Gastrocnemius medialis (tissue), 4 donors: ENCODE data around the gene SDF2L1. TPM values are rescaled to one million over a fixed set of nuclear protein-coding genes. Genes with fewer than 3 reads are reported as not detected.

Experiments used
- ATAC-seq, 2 donors: fragments of 150-250 bp; one replicate each; pipeline ENCODE4 v1.9.1; 2016
- DNase-seq, 2 donors: peaks; one replicate each; pipeline ENCODE4 v3.0.0-alpha.2; 2019
- H3K27ac ChIP-seq, 4 donors: fragments of 200-600 bp; sonication (generic); 1 replicate in 1 of 4; 2 replicates in 3 of 4; pipeline ENCODE4 v1.5.1; 2016 to 2018; ENCODE audit warnings: mild to moderate bottlenecking in 2 of 4, moderate library complexity in 1 of 4
- H3K27me3 ChIP-seq, 3 donors: fragments of 200-600 bp; sonication (generic) in 2 of 3; 1 replicate in 1 of 3; 2 replicates in 2 of 3; pipeline versions ENCODE4 v1.5.1 to v1.6.0; 2016 to 2019; ENCODE audit warnings: mild to moderate bottlenecking in 1 of 3, moderate library complexity in 1 of 3
- H3K36me3 ChIP-seq, 2 donors: fragments of 200-600 bp; sonication (generic) in 1 of 2; one replicate each; pipeline ENCODE4 v1.5.1; 2017 to 2018
- H3K4me1 ChIP-seq, 2 donors: fragments of 200-600 bp; sonication (generic) in 1 of 2; one replicate each; pipeline ENCODE4 v1.5.1; 2016 to 2017; ENCODE audit warnings: mild to moderate bottlenecking in 2 of 2
- H3K4me3 ChIP-seq, 4 donors: fragments of 200-600 bp; sonication (generic) in 3 of 4; 1 replicate in 1 of 4; 2 replicates in 3 of 4; pipeline ENCODE4 v1.5.1; 2016 to 2019; ENCODE audit warnings: mild to moderate bottlenecking in 2 of 4
- H3K9me3 ChIP-seq, 3 donors: fragments of 200-600 bp; sonication (generic) in 2 of 3; 1 replicate in 1 of 3; 2 replicates in 2 of 3; pipeline ENCODE4 v1.5.1; 2016 to 2019
- CTCF ChIP-seq, 5 experiments: fragments of 450-650 bp in 3 of 5; fragments of 200-600 bp in 2 of 5; sonication (generic) in 2 of 5; IDR thresholded peaks in 4 of 5; conservative IDR thresholded peaks in 1 of 5; 1 replicate in 4 of 5; 2 replicates in 1 of 5; pipeline ENCODE4 v1.5.1; 2016 to 2019; ENCODE audit warnings: antibody characterized with exemption in 5 of 5, mild to moderate bottlenecking in 3 of 5, moderate library complexity in 3 of 5
- POLR2A ChIP-seq, 2 donors: fragments of 450-650 bp; IDR thresholded peaks; one replicate each; pipeline ENCODE4 v1.6.1; 2017; ENCODE audit warnings: antibody characterized with exemption in 2 of 2, mild to moderate bottlenecking in 2 of 2, moderate library complexity in 2 of 2
- in situ Hi-C, 4 donors: fragments of 200-750 bp; cut with MboI; loops; one replicate each; pipeline versions ENCODE4 v1.15.0 to v1.8.0; 2017; ENCODE audit warnings: low sequenced_read_pairs in 4 of 4
- intact Hi-C: fragments of 100-400 bp; cut with DNase I; formaldehyde crosslinking; loops from one replicate; pipeline ENCODE4 v1.15.1; 2023; ENCODE audit warnings: low total_unique reads
- total RNA-seq, 4 donors: library from RNA; depleted of rRNA; stranded (reverse); fragments of >200 nt; gene quantifications; one replicate each; pipeline versions ENCODE4 v1.1.0 to v1.2.3, GENCODE V29; 2016

Gene SDF2L1
- total RNA-seq, 4 donors from 2014 or later, result 8.5 to 33.2 (median 23.3) TPM

GRCh38 chr22:21650823-21651520 lies 8.9 kb downstream of the SDF2L1 start:
- Histone ChIP-seq H3K4me3 (peak overlapping the region; percentile 58 to 83 (median 66)), H3K36me3 (no peaks in the 10 kb centered on the region), H3K4me1 (peaks cover 0 to 17% of the 10 kb centered on the region in 2 donors), H3K27me3 (no peaks in the 10 kb centered on the region), H3K9me3 (no peaks in the 10 kb centered on the region), H3K27ac (no peak overlapping the region)
- ATAC-seq, result no peak
- intact Hi-C loops (no loop called here), in situ Hi-C loops (no loop called here)
- TF ChIP-seq CTCF (IDR thresholded peaks at IDR 0.05 in 4 of 5, conservative IDR thresholded peaks at IDR 0.05 in 1 of 5) (no peak), POLR2A (IDR thresholded peaks at IDR 0.05) (no peak)
- no peak for DNase-seq

DNA sequence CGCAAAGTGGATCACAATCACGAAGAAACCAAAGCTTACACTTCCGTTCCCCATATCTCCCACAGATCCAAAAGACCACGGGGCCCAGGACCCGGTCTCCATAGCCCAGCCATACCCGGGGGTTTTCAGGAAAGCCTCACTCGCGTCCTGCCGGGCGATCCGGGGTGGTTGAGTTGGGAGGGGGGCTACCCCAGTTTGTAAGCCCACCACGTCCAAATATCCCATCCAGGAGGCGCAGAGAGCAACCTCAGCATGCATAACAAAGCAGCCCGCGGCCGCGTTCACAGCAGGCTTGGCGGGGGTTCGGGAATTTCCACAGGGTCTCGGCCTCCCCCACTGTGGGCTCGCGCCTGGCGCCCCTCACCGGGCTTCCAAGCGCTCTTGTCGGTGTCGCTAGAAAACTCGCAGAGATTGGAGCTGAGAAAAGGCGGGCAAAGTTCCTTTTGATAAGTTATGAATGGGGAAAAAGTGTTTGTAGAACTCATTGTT lies 9.5 kb downstream of the SDF2L1 start:
- intact Hi-C loops (no loop called here), in situ Hi-C loops (no loop called here)
- H3K9me3 ChIP-seq, result no peaks in the 10 kb centered on the region
- DNase-seq (no peak), ATAC-seq (no peak)
- H3K36me3 ChIP-seq, result no peaks in the 10 kb centered on the region
- peaks cover 0 to 17% of the 10 kb centered on the region in 2 donors for H3K4me1 ChIP-seq
- H3K27ac ChIP-seq, result peak overlapping the region in 1 of 4 donors; percentile 41
- no peak for TF ChIP-seq CTCF (IDR thresholded peaks at IDR 0.05 in 4 of 5, conservative IDR thresholded peaks at IDR 0.05 in 1 of 5)
- peaks cover 0 to 1% (median 1%) of the 10 kb centered on the region in 3 donors for H3K27me3 ChIP-seq
- H3K4me3 ChIP-seq, result peak overlapping the region; percentile 58 to 83 (median 66)

DNA sequence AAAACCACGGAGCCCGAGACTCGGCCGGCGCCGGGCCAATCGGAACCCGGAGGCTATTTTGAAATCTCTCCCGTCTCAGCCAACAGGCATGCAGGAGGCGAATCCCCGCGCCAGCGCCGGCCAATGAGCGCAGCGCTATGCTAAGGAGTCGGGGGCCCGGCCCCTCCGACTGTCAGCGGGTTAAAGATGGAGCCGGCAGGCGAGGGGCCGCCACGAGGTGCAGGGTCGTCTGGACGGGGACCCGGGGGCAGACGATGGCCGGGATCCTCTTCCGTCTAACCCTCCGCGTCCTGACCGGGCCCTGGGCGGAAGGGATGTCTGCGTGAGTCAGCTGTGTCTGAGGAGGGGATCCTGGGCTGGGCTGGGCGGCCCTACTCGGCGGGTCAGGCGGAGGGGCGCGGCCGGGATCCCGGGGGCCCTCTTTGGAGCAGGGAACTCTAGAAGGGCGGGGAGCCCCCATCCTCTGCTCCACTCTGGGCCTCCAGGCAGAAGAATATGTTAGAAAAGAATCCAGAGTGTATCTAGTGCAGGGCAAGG lies 10.0 kb downstream of the SDF2L1 start:
- H3K27me3 ChIP-seq, result peaks cover 4 to 7% (median 6%) of the 10 kb centered on the region in 3 donors
- no peak for TF ChIP-seq POLR2A (IDR thresholded peaks at IDR 0.05)
- no peak for TF ChIP-seq CTCF (IDR thresholded peaks at IDR 0.05 in 4 of 5, conservative IDR thresholded peaks at IDR 0.05 in 1 of 5)
- H3K36me3 ChIP-seq, result no peaks in the 10 kb centered on the region
- intact Hi-C loops, result no loop called here
- DNase-seq (peak; percentile 75 to 78), ATAC-seq (peak; percentile 94 to 95)
- no peaks in the 10 kb centered on the region for H3K9me3 ChIP-seq
- peak overlapping the region in 1 of 4 donors; percentile 41 for H3K27ac ChIP-seq
- in situ Hi-C loops, result no loop called here
- H3K4me3 ChIP-seq, result peak overlapping the region; percentile 58 to 83 (median 66)
- H3K4me1 ChIP-seq, result peaks cover 0 to 17% of the 10 kb centered on the region in 2 donors

DNA sequence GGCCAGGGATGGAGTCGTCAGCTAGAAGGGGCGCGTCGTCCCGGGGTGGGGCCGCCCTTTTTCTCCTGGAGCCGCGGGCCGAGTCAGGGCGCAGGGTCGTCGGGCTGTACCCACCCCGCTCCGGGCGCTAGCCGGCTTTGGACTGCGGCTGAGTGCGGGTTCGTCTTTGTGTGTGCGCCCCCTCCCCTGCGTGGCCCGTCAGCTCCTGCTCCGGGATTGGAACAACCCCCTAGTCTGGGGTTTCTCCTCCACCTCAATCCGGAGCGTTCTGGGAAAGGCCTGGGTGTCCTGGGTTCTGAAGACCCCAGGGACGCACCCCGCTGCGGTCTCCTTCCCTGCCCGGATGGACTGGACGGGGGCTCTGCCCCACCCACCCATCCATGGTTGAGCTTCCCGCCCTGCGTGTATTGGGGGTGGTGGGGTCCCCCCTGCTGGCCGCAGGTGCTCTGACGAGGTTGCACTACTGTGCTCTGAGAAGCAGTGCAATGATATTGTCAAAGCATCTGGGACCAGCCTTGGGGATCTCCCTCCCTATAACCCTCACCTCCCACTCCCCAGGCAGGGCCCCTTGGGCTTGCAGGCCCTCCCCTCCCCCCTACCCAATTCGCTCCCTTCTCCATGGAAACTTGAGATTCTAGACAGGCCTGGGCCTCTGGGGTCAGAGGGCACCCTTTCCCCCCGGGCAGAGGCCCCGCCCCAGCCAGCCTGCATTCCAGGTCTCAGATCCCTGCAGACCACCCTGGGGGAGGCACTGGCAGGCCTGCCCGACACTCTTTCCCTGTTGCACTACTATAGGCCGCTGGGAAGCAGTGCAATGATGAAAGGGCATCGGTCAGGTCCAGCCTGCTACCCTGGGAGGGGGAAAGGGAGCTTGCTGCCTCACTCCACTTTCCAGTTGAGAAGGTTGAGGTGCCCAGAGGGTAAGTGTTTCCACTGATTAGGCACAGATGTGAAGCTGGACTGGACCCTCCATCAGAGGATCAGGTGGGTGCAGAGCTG lies 10.7 kb downstream of the SDF2L1 start:
- peaks cover 9 to 13% (median 11%) of the 10 kb centered on the region in 3 donors for H3K27me3 ChIP-seq
- intact Hi-C loops, result no loop called here
- ATAC-seq (no peak), DNase-seq (no peak)
- peaks cover 0 to 17% of the 10 kb centered on the region in 2 donors for H3K4me1 ChIP-seq
- H3K27ac ChIP-seq, result peak overlapping the region in 1 of 4 donors; percentile 41
- H3K9me3 ChIP-seq, result no peaks in the 10 kb centered on the region
- peak overlapping the region; percentile 58 to 83 (median 66) for H3K4me3 ChIP-seq
- in situ Hi-C loops, result no loop called here
- no peaks in the 10 kb centered on the region for H3K36me3 ChIP-seq
- TF ChIP-seq CTCF (IDR thresholded peaks at IDR 0.05 in 4 of 5, conservative IDR thresholded peaks at IDR 0.05 in 1 of 5), result no peak
- TF ChIP-seq POLR2A (IDR thresholded peaks at IDR 0.05), result no peak
